AG09319 (cell line): Measurements from ENCODE around the gene THSD7B.

Source experiments
- DNase-seq: peaks from one replicate; pipeline ENCODE4 v3.0.0-alpha.2; 2010; ENCODE audit warnings: low read depth; ENCODE audit errors: extremely low read depth
- TF ChIP-seq, protein P1 (sequence below): IDR thresholded peaks from 2 replicates; pipeline ENCODE4 v1.5.1; 2011; ENCODE audit warnings: low read depth, mild to moderate bottlenecking, inconsistent platforms, low read length, moderate library complexity

Gene THSD7B

DNA sequence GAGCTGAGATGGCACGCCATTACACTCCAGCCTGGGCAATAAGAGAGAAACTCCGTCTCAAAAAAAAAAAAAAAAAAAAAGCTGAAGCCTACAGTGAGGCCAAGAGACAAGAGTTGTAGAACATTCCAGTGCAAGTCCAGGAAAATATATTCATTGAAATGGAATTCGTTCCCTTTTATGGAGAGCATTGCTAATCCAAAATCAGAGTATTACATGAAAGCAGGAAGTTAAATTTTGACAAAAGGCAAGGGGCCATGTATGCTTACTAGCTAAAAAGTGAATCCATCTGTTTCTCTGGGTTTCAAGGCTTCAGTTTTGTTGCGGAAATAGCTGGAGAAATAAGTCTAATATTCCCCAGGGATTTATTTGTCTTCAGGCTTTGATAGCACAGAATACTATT lies 471.7 kb downstream of the THSD7B start:
- peak; percentile 62 for DNase-seq
- TF ChIP-seq, protein P1, sequence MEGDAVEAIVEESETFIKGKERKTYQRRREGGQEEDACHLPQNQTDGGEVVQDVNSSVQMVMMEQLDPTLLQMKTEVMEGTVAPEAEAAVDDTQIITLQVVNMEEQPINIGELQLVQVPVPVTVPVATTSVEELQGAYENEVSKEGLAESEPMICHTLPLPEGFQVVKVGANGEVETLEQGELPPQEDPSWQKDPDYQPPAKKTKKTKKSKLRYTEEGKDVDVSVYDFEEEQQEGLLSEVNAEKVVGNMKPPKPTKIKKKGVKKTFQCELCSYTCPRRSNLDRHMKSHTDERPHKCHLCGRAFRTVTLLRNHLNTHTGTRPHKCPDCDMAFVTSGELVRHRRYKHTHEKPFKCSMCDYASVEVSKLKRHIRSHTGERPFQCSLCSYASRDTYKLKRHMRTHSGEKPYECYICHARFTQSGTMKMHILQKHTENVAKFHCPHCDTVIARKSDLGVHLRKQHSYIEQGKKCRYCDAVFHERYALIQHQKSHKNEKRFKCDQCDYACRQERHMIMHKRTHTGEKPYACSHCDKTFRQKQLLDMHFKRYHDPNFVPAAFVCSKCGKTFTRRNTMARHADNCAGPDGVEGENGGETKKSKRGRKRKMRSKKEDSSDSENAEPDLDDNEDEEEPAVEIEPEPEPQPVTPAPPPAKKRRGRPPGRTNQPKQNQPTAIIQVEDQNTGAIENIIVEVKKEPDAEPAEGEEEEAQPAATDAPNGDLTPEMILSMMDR, result no peak

DNA sequence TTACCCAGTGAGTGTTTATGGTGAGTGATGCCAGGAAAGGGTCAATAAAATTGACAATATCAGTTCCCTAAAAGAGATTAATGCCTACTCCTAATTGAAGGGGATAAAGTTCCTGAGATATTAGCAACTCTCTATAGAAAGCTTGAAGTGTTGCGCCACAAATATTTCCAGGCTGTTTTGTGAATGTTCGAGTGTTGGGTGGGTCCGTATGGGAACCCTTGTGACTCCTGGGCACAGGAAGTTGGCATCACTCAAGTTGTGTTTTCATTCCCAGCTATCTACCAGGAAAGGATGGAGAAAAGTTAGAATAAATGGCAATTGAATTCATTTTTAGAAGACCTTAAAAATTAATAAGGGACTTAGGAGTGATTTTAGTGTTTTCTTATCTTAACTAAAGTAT lies 472.7 kb downstream of the THSD7B start:
- DNase-seq, result no peak
- TF ChIP-seq, protein P1, result no peak

DNA sequence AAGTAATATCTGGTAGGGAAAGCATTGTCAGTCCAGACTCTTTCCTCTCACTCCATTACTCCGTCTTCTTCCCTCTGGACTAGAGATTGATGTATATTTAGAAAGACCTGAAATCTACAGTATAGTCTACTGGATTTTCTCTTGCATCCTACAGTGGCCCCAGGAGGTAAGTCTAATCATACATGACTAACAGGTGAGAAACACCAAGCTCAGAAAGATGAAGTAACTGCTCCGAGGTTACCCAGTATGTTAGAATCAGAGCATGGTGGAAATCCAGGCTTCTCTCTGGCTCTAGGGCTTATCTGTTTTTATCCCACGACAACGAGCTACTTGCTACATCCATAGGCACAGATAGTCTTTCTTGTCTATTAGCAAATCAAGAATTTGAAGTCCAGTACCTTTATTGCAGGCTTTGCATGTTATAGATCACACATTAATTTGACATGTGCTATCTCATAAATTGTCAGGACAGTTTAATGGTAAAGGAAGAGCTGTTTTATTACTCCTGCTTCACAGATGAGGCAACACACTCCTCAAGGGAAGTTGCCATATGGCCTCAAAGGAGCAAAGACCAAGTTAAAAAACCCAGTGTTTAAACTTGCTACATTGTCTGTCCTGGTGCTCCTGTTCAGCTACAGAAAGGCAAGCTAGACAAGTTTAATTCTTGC lies 484.3 kb downstream of the THSD7B start:
- DNase-seq, result no peak
- TF ChIP-seq, protein P1, result no peak

DNA sequence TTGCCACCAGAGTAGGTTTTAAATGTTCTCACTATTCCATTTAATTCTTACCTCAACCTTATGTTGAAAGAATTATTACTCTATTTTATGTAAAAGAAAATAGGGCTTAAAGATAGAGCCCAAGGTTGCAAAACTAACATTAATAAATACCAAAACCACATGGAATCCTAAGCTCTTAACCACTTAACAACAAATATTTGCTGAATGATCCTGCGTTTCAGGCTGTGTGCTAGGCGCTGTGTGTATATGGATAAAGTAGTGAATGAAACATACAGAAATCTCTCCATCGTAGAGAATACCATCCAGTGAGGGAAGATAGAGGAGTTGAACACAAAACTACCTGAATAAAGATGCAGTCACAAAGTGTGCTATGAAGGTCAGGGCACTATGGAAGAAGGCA lies 485.1 kb downstream of the THSD7B start:
- TF ChIP-seq, protein P1, result no peak
- no peak for DNase-seq

DNA sequence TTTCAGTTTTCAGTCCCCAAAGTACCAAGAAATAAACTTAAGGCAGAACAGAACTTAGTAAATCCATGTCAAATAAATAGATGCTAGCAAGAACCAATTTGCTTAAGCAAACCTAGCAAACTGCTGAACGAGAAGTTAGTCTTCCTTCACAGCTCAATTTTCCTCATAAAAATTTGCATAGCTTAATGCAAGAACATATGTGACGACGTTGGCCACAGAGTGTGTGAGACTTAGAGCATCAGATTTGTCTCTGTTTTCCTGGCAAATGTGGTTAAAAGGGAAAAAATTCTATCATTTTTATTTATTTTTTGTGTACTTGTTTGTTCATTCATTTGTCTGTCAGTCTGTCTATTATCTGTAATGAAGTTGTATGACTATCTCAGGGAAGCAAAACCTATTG lies 485.7 kb downstream of the THSD7B start:
- TF ChIP-seq, protein P1, result no peak
- no peak for DNase-seq

DNA sequence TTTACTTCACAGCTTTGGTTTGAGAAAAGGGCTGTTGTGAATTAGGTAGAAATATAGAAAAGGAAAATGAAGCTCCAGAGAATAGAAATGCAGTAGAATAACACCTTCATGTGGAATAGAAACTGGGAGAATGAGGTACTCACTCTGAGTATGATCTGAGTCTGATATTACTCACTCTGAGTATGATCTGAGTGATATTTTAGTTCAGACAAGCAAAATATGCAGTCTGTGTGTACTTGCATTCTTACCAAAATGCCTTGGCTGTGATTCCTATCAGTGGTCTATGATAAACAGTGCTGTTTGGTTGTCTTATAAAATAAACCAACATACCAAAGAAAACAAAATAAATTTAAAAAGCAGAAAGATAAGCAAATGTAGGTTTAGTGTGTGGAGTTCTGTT lies 487.6 kb downstream of the THSD7B start:
- TF ChIP-seq, protein P1, result no peak
- no peak for DNase-seq

DNA sequence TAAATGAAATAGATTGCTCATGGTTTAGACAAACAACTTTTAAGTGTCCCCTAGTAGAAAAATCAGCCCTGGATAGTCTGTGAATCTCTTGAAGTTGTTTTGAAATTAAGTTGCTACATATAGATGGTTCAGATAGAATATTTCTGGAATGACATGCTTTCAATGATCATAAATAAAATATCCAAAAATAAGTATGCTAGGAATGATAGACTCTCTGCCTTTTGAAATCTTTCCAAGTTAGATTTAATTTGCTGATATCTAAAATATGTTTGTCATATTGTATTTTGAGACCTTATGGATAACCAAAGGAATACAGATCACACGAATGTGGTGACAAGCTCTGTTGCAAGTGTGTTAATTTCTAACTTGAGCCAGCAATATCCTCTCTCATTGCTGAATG lies 488.7 kb downstream of the THSD7B start:
- TF ChIP-seq, protein P1, result no peak
- no peak for DNase-seq
